CD4-positive, alpha-beta T cell treated with Interleukin-10 for 1 hour (primary cell): ENCODE results near the gene ANKRD27.
"Not testable (repeated sequence)": the region's sequence is repeated elsewhere in the genome, so short reads cannot be mapped to it uniquely, and the experiment has no call there.

Experiments
- DNase-seq: peaks from one replicate; pipeline ENCODE4 v3.0.0-alpha.2; 2020

ANKRD27 gene

DNA sequence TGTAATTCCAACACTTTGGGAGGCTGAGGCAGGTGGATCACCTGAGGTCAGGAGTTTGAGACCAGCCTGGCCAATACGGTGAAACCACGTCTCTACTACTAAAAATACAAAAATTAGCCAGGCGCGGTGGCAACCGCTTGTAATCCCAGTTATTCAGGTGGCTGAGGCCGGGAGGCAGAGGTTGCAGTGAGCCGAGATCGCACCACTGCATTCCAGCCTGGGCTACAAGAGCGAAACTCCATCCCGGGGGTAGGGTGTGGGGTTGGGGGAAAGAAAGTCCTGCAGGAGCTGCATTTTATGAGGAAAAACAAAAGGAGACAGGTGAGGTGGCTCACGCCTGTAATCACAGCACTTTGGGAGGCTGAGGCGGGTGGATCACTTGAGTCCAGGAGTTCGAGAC is 22.6 kb downstream of the ANKRD27 start:
- not testable (repeated sequence) for DNase-seq

- DNase-seq, result no peak
Measured at GRCh38 chr19:32651729-32652140, 23.2 kb downstream of the ANKRD27 start.

DNA sequence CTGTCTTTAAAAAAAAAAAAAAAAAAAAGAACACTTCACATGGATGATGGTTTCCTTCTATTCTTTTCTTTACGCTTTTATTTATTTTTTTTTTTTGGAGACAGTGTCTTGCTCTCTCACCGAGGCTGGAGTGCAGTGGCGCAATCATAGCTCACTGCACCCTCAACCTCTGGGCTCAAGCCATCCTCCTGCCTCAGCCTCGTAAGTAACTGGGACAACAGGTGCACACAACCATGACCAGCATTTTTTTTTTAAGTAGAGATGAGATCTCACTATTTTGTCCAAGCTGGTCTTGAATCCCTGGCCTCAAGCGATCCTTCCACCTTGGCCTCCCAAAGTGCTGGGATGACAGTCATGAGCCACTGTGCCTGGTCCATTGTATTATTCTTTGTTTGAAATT is 24.3 kb downstream of the ANKRD27 start:
- no peak for DNase-seq

DNA sequence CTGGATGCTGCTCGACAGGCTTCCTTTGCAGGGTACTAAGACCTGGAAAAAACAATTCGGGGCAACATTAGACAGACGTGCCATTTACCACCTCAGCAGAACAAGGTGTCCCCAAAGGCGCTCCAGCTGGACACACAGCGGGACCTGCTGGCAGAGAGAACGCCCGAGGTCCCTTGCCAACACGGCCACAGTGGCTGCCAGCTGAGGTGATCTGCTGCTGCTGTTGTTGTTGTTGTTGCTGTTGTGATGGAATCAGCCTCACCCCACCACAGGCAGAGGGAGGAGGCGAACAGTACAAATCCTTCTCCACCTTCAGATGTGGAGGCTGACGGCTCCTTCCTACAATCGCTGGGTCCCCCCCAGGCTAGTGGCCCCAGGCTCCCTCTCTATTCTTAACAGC is 25.2 kb downstream of the ANKRD27 start:
- no peak for DNase-seq

- no peak for DNase-seq
Measured at GRCh38 chr19:32647361-32647760, 27.6 kb downstream of the ANKRD27 start.

DNA sequence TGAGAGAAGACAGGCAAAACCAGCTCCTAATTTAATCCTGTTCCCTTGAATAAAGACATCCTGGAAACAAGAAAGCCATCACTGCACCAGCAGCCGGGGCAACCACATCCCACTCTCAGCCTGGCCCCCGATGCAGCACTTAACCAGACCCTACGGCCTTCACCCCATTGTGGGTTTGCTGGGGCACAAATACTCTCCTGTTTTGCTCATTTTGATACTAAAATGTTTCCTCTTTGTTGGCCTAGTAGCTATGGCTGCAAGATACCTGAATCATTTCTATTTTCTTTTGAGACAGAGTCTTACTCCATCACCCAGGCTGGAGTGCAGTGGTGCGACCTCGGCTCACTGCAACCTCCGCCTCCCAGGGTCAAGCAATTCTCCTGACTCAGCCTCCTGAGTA is 28.4 kb downstream of the ANKRD27 start:
- DNase-seq, result no peak

DNA sequence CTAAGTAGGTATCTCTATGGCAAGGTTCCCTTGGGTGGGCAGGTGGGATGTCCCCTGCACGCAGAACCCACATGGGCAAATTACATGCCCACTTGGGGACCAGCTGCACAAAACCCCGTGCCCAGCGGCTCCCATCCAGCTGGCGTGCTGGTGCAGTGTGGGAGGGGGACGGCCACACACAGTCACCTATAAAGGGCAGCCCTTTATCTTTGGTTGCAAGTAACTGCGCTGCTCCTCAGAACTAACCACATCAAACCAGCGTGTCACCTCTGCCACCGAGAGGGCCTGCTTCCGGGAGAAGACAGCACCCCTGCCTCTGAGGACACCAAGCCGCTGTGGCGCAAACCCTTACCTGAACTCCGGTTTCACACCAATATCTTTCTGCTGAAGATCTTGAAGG is 32.2 kb downstream of the ANKRD27 start:
- peak; percentile 75 for DNase-seq

DNA sequence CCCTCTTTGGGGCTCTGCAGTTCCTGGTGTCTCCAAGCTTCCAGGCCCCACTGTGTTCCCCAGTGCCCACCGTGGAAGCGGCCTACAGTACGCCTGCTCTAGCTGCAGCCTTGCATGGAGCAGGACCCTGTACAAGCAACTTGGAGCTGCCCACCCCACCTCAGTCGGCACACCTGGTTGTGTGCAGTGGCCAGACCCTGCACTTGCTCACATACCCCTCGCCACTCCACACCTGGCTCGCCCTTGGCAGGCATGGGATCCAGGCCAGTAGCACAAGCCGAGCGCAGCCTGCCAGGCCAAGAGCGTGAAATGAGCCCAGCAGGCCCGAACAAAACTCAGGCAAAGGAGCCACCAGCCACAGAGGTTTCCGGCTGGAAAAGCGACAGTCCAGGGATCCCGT is 36.4 kb downstream of the ANKRD27 start:
- DNase-seq, result no peak

GRCh38 chr19:32637480-32637879 is 37.5 kb downstream of the ANKRD27 start:
- DNase-seq, result no peak

DNA sequence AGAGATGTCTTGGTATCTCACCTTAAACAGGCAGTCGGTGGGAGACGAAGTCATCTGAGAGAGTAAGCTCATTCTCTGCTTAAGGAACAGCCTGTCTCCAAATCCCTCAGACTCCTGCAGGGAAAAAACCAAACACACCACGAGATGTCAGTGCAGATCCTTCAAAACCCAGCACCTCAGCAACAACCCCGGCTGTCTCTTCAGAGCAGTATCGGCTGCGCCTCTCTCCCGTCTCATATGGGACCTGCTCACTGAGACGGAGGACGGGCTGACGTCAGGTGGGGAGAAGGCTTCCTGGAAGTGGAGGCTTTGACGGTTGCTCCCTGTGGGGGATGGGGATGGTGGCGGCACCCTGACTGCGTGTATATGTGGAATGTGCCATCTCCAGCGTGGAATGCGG is 43.6 kb downstream of the ANKRD27 start:
- no peak for DNase-seq

DNA sequence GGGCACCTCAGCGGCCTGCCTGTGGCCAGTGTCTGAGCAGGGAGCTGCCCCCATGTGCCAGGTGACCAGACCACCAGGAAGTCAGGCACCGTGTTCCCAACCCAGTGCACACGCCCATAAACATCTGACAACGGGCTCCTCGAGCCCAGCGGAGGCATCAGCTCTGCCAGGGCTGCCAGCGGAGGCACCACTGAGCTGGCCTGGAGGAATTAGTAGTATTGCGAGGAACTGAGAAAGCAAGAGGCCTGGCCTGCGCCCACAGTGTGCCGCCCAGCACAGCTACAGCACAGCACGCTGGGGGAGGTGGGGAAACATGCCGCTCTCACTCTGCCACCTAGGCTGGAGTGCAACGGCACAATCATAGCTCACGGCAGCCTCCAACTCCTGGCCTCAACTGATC is 44.6 kb downstream of the ANKRD27 start:
- DNase-seq, result no peak

DNA sequence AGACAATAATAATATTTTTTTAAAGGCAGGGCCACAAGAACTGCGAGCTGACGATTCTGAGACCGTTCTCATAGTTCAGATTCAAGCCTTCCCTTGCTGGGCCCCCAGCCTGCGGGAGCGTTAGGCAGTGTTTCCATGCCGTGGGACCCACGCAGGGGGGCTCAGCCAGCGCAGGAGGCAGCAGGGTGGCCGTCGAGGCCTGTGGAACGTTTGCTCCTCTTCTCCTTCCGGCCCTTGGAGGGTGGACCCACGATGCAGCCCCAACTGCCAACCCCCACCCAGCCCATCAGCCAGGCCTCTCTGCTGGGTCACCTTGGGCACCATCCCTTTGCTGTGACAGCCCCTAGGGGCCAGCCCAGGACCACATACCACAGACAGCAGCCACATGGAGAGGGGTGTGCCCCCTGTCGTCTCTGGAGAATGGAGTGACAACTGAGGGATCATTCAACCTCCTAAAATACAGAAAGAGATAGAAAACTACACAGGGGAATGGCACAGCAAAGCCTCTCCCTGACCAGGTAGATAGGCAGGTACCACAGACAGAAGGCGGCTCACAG is 47.2 kb downstream of the ANKRD27 start:
- no peak for DNase-seq

DNA sequence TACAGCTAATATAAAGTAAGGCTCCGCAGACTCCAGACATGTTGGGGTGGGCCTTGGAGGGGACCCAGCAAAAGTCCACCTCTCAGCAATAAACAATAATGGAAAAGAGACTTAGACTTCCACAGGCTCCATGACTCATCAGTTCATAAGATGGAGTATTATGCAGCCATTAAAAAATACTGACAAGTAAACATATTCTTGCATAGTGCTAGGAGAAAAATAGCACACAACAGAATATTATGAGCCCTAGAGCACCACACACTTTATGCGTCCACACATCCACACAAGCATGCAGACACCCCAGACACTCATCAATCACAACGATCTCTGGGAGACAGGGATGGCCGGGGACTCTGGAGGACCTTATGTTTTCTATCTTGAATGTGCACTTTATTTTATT is 48.0 kb downstream of the ANKRD27 start:
- DNase-seq, result no peak

- no peak for DNase-seq
Measured at GRCh38 chr19:32624410-32624809, 50.6 kb downstream of the ANKRD27 start.

DNA sequence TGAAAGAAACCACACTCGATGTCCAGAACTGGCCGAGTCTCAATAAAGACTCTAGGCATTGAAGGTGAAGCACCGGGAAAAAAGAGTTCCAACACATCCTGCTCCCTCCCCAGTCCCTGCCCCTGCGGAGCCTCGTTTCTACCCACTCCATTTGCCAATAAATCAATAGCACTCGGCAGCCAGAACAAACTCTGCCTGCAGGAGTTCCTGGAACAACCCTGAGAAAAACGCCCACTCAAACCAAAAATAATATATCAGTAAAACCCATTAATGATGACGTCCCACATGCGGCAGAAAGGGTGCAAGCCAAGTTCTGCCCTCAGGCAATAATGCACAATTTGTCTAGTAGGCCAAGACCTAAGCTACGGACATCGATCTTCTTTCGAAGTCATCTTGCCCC is 53.0 kb downstream of the ANKRD27 start:
- no peak for DNase-seq

- DNase-seq, result no peak
Measured at GRCh38 chr19:32619051-32619685, 55.8 kb downstream of the ANKRD27 start.

GRCh38 chr19:32615569-32615968 is 59.4 kb downstream of the ANKRD27 start:
- no peak for DNase-seq

GRCh38 chr19:32614916-32615315 is 60.1 kb downstream of the ANKRD27 start:
- no peak for DNase-seq

GRCh38 chr19:32613008-32613407 is 62.0 kb downstream of the ANKRD27 start:
- no peak for DNase-seq

GRCh38 chr19:32611161-32611560 is 63.8 kb downstream of the ANKRD27 start:
- no peak for DNase-seq

GRCh38 chr19:32607479-32607878 is 67.5 kb downstream of the ANKRD27 start:
- DNase-seq, result no peak

DNA sequence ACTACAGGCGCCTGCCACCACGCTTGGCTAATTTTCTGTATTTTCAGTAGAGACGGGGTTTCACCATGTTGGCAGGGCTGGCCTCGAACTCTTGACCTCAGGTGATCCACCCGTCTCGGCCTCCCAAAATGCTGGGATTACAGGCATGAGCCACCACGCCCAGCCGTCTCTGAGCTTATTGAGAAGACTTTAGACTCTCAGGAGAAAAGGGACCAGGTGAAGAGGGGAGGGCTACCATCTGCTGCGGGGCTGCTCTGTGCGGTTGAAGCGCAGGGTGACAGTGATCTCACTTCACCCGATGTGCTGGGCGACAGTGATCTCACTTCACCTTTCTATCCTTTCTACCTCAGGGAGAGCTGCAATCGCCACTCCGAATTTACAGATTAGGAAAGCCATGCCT is 68.7 kb downstream of the ANKRD27 start:
- no peak for DNase-seq

DNA sequence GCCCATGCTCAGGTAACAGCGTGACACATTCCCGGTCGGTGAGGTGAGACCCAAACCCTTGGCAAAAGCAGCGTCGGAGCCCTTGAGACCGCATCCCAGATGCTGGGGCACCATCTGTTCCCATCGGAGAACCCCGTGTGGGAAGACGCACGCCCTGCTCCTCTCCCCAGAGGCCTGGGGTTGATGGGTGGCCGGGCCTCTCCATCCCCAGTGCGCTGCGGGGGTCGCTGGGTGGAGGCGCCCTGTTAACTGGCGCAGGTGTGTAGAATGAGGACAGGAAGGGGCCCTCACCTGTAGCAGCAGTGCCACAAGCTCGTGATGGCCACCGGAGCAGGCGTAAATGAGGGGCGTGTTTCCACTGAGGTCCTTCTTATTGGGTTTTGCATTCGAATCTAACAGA is 69.4 kb downstream of the ANKRD27 start:
- DNase-seq, result no peak

DNA sequence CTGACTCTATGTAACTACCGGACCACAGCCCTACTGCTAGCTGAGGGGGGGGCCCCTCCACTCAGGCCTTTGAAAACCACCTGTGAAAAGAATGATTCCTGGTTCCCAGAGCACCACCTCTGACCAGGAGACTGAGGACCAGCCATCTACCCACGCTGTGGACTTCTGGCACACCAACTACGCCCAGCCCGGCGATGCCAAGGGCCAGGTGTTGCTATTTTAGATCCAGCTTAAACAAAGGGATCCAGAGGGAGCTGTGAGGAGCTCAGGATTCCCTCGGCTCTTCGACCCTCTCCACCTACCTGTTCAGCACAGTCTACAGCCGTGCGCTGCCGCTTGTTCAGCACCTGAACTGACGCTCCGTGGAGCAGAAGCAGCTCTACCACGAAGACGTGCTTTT is 71.0 kb downstream of the ANKRD27 start:
- DNase-seq, result no peak

- peak; percentile 65 for DNase-seq
Measured at GRCh38 chr19:32599736-32600157, 75.2 kb downstream of the ANKRD27 start.
